ENCODE results near the gene CDNF.
A peak's percentile ranks its signal among the peaks of the same experiment; 100 is the strongest.
"Not testable (repeated sequence)": the region's sequence is repeated elsewhere in the genome, so short reads cannot be mapped to it uniquely, and the experiment has no call there.

The CDNF gene

DNA sequence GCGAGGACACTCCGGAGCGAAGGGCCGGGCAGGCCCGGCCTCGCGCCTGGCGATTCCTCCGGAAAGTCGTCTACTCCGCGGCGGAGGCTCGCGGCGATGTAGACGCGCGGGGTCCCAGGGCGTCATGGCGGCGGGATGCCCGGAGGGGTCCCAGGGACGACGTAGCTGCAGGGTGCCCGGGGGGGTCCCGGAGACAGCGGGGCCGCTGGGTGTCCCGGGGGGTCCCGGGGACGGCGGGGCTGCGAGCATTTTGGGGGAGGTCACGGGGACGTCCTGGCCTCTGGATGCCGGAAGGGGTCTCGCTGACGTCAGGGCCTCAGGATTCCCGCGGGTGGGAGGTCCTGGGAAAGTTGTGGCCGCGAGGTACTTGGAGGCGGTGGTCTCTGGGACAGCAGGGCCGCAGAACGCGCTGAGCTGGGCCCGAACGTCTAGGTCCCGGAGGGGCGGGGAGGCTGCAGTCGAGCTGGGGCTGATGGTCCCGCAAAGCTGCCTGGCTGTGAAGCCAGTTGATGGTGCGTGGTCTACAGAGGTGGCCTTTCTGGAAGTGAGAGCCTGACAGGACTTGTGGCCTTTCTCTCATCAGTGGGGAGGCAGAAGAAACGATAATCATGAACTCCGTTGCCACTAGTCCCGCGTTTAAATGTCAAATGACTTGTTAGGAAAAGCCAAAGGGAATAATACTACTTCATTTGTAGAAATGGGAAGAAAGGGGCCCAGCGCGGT is 906 bp upstream of the CDNF start:
- no peak for DNase-seq

DNA sequence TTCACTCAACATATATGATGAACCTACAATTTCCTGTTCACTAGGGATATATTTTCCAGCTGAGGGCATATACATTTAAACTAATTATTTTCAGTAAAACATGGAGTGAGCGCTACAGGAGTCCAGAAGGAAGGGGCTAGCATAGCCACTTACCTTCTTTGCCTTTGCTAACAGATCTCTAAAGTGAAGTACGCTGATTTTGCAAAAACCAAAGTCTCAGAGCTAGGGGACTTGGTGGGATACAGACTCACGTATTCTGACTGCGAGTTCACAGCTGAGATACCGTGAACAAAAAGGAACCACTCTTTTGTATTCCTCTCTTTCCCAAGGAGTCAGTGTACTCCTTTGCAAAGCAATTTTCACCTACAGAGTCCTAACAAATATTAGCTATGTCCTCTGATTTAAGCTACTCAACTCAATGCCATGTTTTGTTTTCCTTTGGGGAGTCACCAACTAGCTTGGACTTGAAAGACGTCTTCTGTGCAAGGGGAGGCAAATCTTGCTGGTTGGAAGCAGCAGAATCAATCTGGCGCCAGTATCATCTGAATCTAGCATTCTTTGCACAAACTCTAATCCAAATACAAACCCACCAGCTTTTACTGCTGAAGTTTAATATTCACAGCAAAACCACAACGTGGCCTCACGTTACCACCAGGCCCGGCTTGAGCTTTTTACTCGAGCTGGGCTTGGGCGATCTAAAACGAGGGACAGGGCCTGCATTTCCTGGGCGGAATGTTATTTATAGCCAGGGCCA is 657 bp downstream of the CDNF start:
- DNase-seq: no peak

DNA sequence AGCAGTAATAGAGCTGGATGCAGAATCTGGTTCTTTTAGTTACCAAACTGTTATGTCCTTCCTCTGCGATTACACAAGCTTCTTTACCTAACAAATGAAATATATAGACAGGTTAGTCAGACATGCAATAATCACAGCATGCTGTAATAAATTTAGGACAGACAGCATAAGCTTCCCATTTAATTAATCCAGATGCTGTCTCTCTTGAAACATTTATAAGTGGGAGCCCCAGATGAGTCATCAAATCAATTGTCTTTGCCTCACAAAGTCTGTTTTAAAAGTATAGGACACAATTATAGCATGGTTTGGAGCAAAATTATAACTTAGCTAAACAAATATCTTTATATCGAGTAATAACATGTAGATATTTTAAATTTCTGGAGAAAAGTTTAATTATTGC is 1.6 kb downstream of the CDNF start:
- DNase-seq: no peak

DNA sequence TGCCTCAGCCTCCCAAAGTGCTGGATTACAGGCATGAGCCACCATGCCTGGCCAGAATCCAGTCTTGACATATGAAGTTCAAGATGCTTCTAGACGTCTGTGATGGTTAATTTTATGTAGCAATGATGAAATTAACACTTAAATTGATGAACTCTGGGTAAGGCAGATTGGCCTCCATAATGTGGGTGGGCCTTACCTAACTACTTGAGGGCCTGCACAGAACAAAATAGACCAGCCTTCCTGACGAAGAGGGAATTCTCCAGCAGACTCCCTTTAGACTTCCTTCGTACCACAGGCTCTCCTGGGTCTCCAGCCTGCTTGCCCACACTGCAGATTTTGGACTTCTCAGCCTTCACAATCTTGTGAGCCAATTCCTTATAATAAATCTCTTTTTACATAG is 4.7 kb downstream of the CDNF start:
- no peak for DNase-seq

DNA sequence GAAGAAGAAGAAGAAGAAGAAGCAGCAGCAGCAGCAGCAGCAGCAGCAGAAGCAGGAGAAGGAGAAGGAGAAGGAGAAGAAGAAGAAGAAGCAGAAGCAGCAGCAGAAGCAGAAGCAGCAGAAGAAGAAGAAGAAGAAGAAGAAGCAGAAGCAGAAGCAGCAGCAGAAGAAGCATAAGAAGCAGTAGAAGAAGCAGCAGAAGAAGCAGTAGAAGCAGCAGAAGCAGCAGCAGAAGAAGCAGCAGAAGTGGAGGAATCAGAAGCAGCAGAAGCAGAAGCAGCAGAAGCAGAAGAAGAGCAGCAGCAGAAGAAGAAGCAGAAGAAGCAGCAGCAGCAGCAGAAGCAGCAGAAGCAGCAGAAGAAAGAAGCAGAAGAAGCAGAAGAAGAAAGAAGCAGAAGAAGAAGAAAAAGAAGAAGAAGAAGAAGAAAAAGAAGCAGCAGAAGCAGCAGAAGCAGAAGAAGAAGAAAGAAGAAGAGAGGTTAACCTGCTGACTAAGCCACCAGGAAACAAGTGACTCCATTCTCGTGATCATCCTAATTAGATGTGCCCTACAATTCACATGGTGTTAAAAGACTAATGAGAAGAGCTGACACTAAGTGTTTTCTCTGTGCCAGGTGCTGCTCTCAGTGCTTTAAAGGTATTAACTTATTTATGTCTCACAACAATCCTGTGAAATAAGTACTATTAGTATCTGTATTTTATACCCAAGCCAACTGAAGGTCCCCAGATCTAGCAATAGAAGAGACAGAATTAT is 11.6 kb downstream of the CDNF start:
- peak; percentile 58 for DNase-seq

DNA sequence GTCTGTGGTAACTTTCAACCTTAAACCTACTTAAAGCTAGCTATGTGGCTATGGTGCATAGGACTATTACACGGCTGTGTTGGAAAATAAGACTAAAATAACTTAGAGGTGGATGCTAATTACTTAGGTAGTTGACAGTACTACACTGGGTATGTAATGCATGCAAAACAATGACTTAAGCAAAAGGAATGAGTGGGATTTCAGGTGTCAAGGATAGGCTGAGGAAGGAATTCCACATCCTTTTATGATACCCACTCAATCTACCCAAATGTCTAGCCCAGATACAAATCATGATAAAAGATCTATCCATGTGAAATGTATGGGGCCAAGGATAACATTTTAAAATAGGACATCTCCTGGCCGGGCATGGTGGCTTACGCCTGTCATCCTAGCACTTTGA is 13.9 kb downstream of the CDNF start:
- DNase-seq: no peak

DNA sequence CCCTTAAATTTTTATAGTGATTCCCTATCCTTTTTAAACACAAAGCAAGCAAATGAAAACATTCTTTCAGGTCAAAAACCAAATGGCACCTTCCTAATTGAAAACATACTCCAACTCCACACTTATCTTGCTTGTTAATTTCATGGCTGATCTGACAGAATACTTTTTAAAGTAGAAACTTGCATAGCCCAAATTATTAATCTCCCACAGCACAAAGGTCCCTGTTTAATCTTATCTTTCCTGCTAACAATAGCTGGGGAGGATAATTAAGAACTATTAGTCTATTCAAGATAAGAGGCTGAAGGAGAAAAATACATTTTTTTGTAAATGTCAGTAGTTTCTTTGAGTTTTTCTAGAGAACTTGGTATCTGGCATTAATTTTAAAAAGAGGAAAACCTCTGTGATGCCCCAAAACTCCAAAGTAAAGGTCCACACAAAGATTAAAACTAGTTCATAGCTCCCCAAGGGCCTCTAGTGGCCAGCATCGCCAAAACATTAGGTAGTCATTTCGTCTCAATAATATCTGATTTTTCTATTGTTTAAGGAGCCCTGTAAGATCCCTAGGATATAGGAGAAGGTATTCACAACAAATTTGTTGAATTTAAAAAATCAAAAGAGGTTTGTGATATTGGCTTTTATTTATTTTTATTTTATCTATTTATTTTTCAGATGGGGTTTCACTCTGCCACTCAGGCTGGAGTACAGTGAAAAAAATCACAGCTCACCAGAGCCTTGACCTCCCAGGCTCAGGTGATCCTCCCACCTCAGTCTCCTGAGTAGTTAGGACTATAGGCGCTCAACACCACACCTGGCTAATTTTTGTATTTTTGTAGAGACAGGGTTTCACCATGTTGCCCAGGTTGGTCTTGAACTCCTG is 14.7 kb downstream of the CDNF start:
- peak; percentile 59 for DNase-seq

DNA sequence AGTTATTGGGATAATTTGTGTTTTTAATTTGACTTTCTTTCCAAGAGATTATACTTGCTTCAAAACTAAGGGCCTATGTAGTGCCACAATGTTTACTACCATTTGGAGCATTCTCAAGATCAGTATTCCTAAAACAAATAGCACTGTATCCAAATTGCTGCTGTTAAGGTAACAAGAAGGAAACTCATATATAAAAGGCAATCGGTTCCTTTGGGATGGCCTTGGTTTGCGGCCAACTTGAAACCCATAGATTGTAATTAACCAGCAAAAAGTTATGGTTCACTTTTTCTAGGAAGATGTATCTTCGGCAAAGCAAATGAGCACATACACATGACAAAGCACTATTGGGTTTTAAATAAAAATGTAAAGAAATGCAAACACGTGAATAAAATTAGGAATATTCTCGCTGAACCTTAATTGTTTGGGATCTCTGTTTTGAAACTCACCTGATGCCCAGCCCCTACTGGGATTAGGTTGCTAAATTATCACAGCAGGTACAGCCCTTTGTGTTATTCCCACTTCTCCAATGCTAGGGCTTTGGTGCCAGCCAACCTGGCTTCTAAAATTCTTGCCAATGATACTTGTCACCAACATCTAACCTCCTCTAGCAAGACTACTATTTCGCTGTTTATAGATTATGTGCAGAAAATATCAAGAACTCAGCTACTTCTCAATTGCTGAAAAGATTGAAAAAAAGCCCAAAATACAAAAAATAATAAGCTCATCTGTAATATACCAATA is 16.0 kb downstream of the CDNF start:
- no peak for DNase-seq

DNA sequence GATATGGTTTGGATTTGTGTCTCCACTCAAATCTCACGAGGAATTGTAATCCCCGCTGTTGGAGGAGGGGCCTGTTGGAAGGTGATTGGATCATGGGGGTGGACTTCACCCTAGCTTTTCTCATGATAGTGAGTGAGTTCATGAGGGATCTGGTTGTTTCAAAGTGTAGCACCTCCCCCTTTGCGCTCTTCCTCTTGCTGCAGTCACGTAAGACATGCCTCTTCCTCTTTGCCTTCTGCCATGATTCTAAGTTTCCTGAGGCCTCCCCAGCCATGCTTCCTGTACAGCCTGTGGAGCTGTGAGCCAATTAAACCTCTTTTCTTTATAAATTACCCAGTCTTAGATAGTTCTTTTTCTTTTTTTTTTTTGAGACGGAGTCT is 17.1 kb downstream of the CDNF start:
- peak; percentile 49 for DNase-seq

DNA sequence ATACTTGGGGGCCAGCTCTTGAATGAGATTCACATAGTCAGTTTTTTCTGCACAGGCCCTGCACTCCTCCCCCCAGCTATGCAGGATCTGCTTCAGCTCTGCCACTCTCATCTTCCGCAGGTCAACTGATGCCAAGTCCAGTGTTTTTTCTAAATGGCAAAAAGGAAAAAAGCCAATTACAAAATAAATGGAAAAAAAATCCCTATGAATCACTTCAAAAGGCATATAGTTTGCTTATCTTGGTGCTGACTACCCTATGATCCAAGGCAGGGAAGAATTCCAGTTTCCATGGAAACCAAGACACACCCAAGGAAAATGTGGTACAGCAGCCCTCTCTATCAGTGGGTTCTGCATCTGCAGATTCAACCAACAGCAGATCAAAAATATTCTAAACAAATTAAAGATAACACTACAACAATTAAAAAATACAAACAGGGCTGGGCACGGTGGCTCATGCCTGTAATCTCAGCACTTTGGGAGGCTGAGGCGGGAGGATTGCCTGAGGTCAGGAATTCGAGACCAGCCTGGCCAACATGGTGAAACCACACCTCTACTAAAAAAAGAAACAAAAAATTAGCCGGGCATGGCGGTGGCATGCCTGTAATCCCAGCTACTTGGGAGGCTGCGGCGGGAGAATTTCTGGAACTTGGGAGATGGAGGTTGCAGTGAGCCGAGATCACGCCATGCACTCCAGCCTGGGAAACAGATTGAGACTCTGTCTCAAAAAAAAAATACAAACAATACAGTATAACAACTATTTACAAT is 17.6 kb downstream of the CDNF start:
- no peak for DNase-seq

DNA sequence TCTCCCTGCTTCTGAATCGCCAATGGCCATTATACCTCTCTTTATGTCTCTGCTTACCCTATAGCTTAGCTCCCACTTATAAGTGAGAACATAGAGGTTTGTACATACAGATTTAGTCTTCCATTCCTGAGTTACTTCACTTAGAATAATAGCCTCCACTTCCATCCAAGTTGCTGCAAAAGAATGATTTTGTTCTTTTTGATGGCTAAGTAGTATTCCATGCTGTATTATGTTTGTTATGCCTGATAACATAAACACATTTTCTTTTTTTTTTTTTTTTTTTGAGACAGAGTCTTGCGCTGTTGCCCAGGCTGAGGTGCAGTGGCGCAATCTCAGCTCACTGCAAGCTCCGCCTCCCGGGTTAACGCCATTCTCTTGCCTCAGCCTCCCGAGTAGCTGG is 21.1 kb downstream of the CDNF start:
- DNase-seq: not testable (repeated sequence)

DNA sequence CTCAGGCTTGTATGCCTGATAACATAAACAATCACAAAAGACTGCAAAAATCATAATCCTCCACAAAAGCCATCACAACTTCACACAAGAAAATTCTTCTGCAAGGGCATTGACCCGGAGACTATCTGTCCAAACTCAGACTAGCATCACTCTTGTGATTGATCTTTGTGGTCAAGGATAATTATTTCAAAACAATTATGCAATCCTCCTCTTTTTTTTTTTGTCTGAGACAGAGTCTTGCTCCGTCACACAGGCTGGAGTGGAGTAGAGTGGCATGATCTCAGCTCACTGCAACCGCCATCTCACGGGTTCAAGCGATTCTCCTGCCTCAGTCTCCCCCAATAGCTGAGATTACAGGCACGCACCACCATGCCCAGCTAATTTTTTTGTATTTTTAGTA is 22.2 kb downstream of the CDNF start:
- DNase-seq: peak; percentile 68

DNA sequence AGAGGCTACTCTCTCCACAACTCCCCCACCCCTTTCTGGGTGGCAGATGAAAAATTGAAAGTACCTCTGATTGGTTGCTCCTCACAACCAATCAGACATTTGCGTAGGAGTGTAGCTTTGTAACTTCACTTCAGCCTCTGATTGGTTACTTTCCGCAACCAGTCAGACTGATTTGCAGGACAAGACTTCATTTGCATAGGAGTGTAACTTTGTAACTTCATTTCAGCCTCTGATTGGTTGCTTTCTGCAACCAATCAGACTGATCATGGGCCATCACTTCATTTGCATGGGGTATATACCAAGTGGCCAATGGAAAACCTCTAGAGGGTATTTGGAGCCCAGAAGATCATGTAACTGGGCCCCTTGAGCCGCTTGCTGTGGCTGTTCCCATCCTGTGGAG is 25.6 kb downstream of the CDNF start:
- no peak for DNase-seq

DNA sequence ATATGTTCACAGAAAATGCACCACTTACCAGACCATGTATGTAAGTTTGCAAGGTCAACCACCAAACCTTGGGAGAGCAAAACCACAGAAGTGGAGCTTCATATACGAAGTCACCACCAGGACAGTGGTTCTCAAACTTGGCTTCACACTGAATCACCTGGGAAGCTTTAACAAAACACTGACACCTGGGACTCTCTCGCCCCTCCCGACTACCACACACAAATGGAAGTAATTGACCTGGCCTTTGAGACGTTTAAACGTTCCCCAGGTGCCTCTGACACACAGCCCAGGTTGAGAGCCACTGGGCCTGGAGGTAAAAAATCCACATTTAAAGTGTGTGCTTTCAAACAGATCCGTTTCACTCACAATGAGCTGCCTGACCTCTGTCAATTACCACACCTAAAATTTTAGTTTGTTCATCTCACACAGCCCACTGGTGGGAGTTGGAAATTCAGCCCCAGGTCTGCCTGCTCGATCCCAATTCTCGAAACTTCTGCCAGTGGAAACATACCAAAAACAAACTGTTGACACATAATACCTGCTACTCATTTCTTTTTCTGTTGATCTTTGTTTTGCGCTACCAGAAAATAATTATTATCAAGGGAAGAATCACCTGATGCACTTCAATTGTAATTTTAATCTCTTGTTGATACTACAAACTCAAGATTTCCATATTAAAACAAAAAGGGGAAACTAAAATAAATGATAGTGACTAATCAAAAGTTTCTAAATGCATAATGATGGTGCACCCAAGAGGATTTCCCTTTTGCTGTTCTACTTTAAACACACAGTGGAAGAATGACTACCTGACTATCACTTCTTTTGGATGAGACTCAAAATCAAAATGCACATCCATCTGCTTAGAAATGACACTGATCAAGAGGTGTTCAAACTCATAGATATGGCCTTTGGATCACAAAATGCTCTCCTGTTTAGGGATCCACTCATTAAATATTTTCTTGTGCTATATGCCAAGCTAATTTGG is 26.6 kb downstream of the CDNF start:
- no peak for DNase-seq

DNA sequence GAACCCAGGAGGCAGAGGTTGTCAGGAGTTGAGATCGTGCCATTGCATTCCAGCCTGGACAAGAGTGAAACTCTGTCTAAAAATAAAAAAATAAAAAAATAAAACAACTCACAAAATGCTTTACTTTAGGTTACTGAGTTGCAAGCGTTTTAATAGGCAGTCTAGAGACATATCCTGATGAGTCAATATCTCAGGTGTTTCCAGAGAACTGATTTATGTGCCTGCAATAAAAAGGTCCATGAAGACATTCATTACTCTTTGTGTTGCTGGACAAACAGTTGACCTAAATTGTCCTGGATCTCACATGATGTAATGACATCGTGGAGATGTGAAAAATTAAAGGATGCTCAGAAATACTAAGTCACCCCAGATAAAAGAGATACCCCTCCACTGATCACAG is 31.5 kb downstream of the CDNF start:
- DNase-seq: no peak

DNA sequence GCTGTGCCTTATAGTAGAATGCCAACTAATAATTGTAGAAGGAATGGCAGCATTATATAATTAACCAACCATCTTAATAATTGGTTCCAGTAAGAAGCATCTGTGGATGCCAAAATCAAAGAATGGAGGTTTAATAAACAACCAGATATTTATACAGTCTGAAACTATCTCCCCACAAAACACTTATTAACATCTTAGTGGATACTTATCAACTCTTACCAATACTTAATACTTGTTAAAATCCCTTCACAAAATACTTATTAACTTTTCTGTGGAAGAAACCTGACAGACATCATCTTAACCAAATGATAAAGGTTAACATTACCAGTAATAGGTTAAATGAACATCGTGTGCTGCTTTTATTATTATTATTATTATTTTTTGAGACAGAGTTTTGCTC is 34.0 kb downstream of the CDNF start:
- no peak for DNase-seq

DNA sequence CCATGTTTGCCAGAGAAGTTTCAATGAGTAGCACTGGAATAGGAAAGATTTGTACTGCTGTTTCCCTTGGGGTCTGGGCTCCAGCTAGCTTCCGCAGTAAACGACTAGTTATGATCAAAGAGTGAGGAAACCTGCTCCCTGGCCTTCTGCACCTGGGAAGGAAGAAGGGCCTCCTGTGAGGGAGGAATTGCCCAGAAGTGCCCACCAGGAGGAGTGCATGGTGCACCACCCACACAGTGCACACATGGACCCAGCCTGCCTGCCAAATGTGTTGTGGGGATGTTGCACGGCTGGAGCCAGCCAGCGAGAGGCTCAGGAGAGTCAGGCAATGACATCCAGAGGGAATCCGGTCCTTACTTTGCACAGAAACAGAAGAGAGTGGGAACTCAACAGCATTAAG is 36.1 kb downstream of the CDNF start:
- no peak for DNase-seq

DNA sequence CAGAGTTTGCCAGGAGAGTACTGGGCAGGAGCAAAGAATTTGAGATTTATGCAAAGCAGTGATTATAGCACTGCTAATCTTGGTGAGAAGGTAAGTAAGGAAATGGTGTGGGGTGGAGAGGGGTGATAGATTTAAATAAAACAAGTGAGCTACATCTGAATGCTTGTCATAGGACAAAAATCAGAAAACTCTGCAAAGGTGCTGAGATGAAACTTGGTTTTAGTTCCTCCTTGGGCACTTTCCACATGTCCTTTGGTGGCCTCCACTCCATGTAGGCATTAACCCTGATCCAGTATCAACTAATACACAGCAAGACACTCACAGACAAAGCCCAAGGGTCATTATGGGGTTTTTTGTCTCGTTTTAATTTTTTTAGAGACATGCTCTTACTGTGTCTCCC is 37.4 kb downstream of the CDNF start:
- DNase-seq: peak; percentile 1

DNA sequence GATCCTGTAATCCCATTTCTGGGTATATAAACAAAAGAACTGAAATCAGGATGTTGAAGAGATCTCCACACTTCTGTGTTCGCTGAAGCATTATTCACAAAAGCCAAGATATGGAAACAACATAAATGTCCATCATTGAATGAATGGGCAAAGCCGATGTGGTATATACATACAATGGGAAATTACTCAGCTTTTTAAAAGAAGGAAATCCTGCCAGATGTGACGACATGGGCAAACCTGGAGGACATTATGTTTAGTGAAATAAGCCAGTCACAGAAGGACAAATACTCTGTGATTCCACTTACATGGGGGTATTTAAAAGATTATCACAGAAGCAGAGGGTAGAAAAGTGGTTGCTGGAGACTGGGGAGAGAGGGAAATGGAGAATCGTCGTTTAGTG is 39.2 kb downstream of the CDNF start:
- no peak for DNase-seq

DNA sequence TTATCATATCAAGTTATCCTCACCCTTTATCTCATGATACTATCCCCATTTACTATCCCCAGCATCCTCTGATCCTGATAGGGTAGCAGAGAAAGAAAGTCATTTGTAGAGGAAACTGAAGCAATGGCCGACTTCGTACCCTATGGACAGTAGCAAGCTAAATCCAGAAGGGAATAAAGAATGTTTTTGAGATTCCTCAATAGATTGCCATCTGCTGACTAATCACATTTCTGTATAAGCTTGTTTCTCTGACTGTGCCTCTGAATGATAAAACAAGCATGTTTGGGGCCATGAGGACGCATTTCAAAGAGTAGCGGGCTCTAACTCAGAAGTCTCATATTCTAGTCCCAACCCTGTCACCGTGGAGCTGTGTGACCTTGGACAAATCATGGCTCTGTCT is 49.9 kb downstream of the CDNF start:
- DNase-seq: no peak
